GM23248 (cell line): ENCODE results near the gene DNM1.

Source experiments
- EZH2 ChIP-seq: fragments of 200-600 bp; sonication (generic); IDR thresholded peaks from 2 replicates; pipeline ENCODE4 v1.6.1; 2018; ENCODE audit warnings: antibody characterized with exemption, mild to moderate bottlenecking; ENCODE audit not compliant: insufficient read depth, poor library complexity, severe bottlenecking
- EZH2phosphoT487 ChIP-seq: fragments of 200-600 bp; sonication (generic); IDR thresholded peaks from 2 replicates; pipeline ENCODE4 v1.6.1; 2018; ENCODE audit warnings: antibody characterized with exemption, moderate library complexity, mild to moderate bottlenecking, low read depth; ENCODE audit not compliant: insufficient read depth

DNA sequence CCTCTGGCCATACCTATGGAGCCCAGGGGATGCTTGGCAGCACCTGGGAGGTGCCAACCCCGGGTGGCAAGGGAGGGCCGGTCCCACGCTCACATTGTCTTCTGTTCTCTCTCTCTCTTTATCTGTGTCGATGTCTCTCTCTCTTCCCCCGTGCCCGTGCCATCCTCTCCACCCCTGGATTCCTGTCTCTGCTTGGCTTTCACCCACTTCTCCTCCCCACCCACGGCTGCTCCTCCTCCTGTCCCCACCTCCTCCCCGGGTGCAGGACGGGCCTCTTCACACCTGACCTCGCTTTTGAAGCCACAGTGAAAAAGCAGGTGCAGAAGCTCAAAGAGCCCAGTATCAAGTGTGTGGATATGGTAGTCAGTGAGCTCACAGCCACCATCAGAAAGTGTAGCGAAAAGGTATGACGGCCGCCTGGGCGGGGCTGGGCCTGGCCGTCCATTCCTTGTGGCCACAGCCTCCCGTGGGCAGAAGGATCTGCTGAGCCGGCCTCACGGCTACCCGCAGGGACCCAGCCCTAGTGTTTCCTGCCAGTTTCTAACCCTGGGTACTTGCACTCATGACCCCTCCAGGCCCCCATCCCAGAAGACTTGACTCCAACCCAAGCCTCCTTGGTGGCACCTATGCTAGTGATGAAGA is 22.7 kb downstream of the DNM1 start:
- TF ChIP-seq EZH2 (no peak), EZH2phosphoT487 (no peak)
